SU-DHL-6 (cell line): Measurements from ENCODE around the gene TTI1.

Experiments used
- H2AFZ ChIP-seq: fragments of 200-600 bp; sonication (generic); 2 replicates; pipeline ENCODE4 v1.6.1; 2014; ENCODE audit warnings: low read depth, mild to moderate bottlenecking, moderate library complexity, mixed read lengths, antibody characterized with exemption, low read length; ENCODE audit not compliant: severe bottlenecking
- H3F3A ChIP-seq: fragments of 200-600 bp; shearing (Covaris generic); 2 replicates; pipeline ENCODE4 v1.6.0; 2016; ENCODE audit warnings: antibody characterized with exemption, mild to moderate bottlenecking; ENCODE audit not compliant: insufficient read depth
- H3K27ac ChIP-seq: fragments of 200-600 bp; sonication (generic); 2 replicates; pipeline ENCODE4 v1.5.1; 2016; ENCODE audit warnings: low read depth, mild to moderate bottlenecking, low read length, moderate library complexity, mixed read lengths
- H3K27me3 ChIP-seq: fragments of 200-600 bp; sonication (generic), shearing (Covaris generic); 2 replicates; pipeline ENCODE4 v1.6.0; 2014; ENCODE audit warnings: mild to moderate bottlenecking, low read length
- H3K36me3 ChIP-seq: fragments of 200-600 bp; sonication (generic); 2 replicates; pipeline ENCODE4 v1.6.1; 2014; ENCODE audit warnings: mild to moderate bottlenecking, low read length, mixed read lengths
- H3K4me2 ChIP-seq: fragments of 300-600, 200-600 bp; shearing (Covaris generic), sonication (generic); 2 replicates; pipeline ENCODE4 v1.6.0; 2014; ENCODE audit warnings: low read length, low read depth, mild to moderate bottlenecking; ENCODE audit not compliant: poor library complexity, severe bottlenecking
- H3K4me3 ChIP-seq: fragments of 200-600 bp; sonication (generic); 2 replicates; pipeline ENCODE4 v1.5.1; 2014; ENCODE audit warnings: antibody characterized with exemption, low read length, mild to moderate bottlenecking, mixed read lengths; ENCODE audit not compliant: insufficient read depth, poor library complexity, severe bottlenecking
- H3K79me2 ChIP-seq: fragments of 200-600 bp; sonication (generic); 2 replicates; pipeline ENCODE4 v1.6.1; 2014; ENCODE audit warnings: mild to moderate bottlenecking, low read length, moderate library complexity; ENCODE audit not compliant: insufficient read depth
- H3K9ac ChIP-seq: fragments of 200-600 bp; sonication (generic); 2 replicates; pipeline ENCODE4 v1.7.0; 2014; ENCODE audit warnings: mild to moderate bottlenecking, low read length
- H3K9me2 ChIP-seq: fragments of 200-600 bp; sonication (generic); replicated peaks from 2 replicates; pipeline ENCODE4 v1.6.1; 2014; ENCODE audit warnings: low read length; ENCODE audit not compliant: insufficient read depth
- H3K9me3 ChIP-seq: fragments of 200-600 bp; sonication (generic); 2 replicates; pipeline ENCODE4 v1.6.1; 2014; ENCODE audit warnings: low read length, mixed read lengths; ENCODE audit not compliant: insufficient read depth
- H4K20me1 ChIP-seq: fragments of 200-600 bp; sonication (generic); 2 replicates; pipeline ENCODE4 v1.6.1; 2014; ENCODE audit warnings: low read depth, mild to moderate bottlenecking, antibody characterized with exemption, low read length, moderate library complexity, mixed read lengths
- CTCF ChIP-seq: fragments of 200-600 bp; sonication (generic); IDR thresholded peaks from one replicate; pipeline ENCODE4 v1.5.1; 2017; ENCODE audit warnings: antibody characterized with exemption, mild to moderate bottlenecking, low read length, moderate library complexity; ENCODE audit not compliant: insufficient read depth, poor library complexity, severe bottlenecking
- EZH2phosphoT487 ChIP-seq: fragments of 200-600 bp; sonication (generic), shearing (Covaris generic); conservative IDR thresholded peaks from 2 replicates; pipeline ENCODE4 v1.6.1; 2018; ENCODE audit warnings: mild to moderate bottlenecking, antibody characterized with exemption, low read length, moderate library complexity, mixed read lengths

TTI1 gene

GRCh38 chr20:38031957-38032356 lies 1.3 kb downstream of the TTI1 start:
- Histone ChIP-seq H3K9me3 (no peaks in the 10 kb centered on the region), H4K20me1 (no peaks in the 10 kb centered on the region; the same call in 1 of the 2 replicates), H3K9ac (peak overlapping the region; percentile 99), H3F3A (no peaks in the 10 kb centered on the region), H3K79me2 (peaks cover 96% of the 10 kb centered on the region), H3K4me3 (peak overlapping the region; percentile 95), H3K4me2 (peak overlapping the region; percentile 92), H3K36me3 (no peaks in the 10 kb centered on the region), H3K27ac (no peak overlapping the region), H3K9me2 (no peaks in the 10 kb centered on the region), H2AFZ (no peak overlapping the region), H3K27me3 (no peaks in the 10 kb centered on the region)
- no peak for TF ChIP-seq CTCF
- TF ChIP-seq EZH2phosphoT487 = no peak

- TF ChIP-seq EZH2phosphoT487 (no peak), CTCF (no peak)
- H3K36me3 ChIP-seq = no peaks in the 10 kb centered on the region
- no peaks in the 10 kb centered on the region for H3K9me2 ChIP-seq
- no peak overlapping the region for H3K27ac ChIP-seq
- no peak overlapping the region for H2AFZ ChIP-seq
- no peak overlapping the region for H3K4me2 ChIP-seq
- H3F3A ChIP-seq = no peaks in the 10 kb centered on the region
- H3K27me3 ChIP-seq = no peaks in the 10 kb centered on the region
- H3K9ac ChIP-seq = no peak overlapping the region
- H3K9me3 ChIP-seq = no peaks in the 10 kb centered on the region
- H3K79me2 ChIP-seq = peaks cover 96% of the 10 kb centered on the region
- no peaks in the 10 kb centered on the region for H4K20me1 ChIP-seq
- H3K4me3 ChIP-seq = no peak overlapping the region
Observed at GRCh38 chr20:38029453-38029852, 3.8 kb downstream of the TTI1 start.

- no peak overlapping the region for H2AFZ ChIP-seq
- H3K4me3 ChIP-seq = no peak overlapping the region
- peaks cover 5% of the 10 kb centered on the region; the same call in 1 of the 2 replicates for H3K36me3 ChIP-seq
- no peak overlapping the region for H3K4me2 ChIP-seq
- H3K9me2 ChIP-seq = no peaks in the 10 kb centered on the region
- H3K79me2 ChIP-seq = peaks cover 96% of the 10 kb centered on the region
- H3F3A ChIP-seq = no peaks in the 10 kb centered on the region
- no peaks in the 10 kb centered on the region for H3K9me3 ChIP-seq
- no peaks in the 10 kb centered on the region for H3K27me3 ChIP-seq
- TF ChIP-seq CTCF (no peak), EZH2phosphoT487 (no peak)
- no peak overlapping the region for H3K27ac ChIP-seq
- no peaks in the 10 kb centered on the region for H4K20me1 ChIP-seq
- no peak overlapping the region for H3K9ac ChIP-seq
Observed at GRCh38 chr20:38024496-38024895, 8.8 kb downstream of the TTI1 start.
